Measurements from ENCODE around the gene IFI16.

DNA sequence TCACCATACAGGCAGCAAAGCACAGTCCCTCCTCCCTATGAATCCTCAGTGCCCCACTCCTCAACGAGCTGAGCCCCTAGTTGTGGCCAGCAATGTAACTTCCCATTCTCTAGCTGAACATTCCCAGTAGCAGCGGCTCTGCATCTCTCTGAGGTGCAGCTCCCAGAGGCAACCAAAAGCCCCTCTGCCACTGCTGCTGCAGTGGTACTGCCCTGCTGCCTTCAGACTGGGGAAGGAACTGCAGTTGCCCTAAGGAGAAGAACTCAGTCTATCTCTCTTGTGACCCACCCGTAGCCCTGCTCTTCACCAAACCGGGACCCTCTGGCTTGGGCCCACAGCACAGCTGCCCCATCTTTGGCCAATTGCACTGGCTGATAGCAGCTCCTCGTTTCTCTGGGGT, 46.7 kb upstream of the IFI16 start:
- no peak for TF ChIP-seq EZH2 (IDR thresholded peaks at IDR 0.05; ENCODE audit: low read length, unreplicated experiment)
- TF ChIP-seq, protein P1, sequence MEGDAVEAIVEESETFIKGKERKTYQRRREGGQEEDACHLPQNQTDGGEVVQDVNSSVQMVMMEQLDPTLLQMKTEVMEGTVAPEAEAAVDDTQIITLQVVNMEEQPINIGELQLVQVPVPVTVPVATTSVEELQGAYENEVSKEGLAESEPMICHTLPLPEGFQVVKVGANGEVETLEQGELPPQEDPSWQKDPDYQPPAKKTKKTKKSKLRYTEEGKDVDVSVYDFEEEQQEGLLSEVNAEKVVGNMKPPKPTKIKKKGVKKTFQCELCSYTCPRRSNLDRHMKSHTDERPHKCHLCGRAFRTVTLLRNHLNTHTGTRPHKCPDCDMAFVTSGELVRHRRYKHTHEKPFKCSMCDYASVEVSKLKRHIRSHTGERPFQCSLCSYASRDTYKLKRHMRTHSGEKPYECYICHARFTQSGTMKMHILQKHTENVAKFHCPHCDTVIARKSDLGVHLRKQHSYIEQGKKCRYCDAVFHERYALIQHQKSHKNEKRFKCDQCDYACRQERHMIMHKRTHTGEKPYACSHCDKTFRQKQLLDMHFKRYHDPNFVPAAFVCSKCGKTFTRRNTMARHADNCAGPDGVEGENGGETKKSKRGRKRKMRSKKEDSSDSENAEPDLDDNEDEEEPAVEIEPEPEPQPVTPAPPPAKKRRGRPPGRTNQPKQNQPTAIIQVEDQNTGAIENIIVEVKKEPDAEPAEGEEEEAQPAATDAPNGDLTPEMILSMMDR (conservative IDR thresholded peaks at IDR 0.05; ENCODE audit: low read depth, low read length) = no peak
- no peak for TF ChIP-seq EZH2phosphoT487 (IDR thresholded peaks at IDR 0.05; ENCODE audit: borderline replicate concordance, low read length)
